BE2C (cell line): ENCODE measurements around the gene CCK.

Experiments
- DNase-seq: peaks from one replicate; pipeline ENCODE4 v3.0.0-alpha.2; 2020
- H3K27me3 ChIP-seq: fragments of 250-450 bp; sonication (Bioruptor Pico); 2 replicates; pipeline ENCODE4 v1.5.1; 2020; ENCODE audit warnings: mild to moderate bottlenecking
- H3K36me3 ChIP-seq: fragments of 250-450 bp; sonication (Bioruptor Pico); 2 replicates; pipeline ENCODE4 v1.5.1; 2020; ENCODE audit warnings: mild to moderate bottlenecking
- H3K4me1 ChIP-seq: fragments of 250-450 bp; sonication (Bioruptor Pico); 2 replicates; pipeline ENCODE4 v1.5.1; 2020
- H3K4me3 ChIP-seq: 2 replicates; pipeline ENCODE4 v1.5.1; 2011; ENCODE audit warnings: low read depth, low read length
- H3K9me3 ChIP-seq: fragments of 250-450 bp; sonication (Bioruptor Pico); 2 replicates; pipeline ENCODE4 v1.5.1; 2020
- CTCF ChIP-seq: IDR thresholded peaks from 2 replicates; pipeline ENCODE4 v1.5.1; 2012; ENCODE audit warnings: mild to moderate bottlenecking, low read depth, low read length

Gene CCK

GRCh38 chr3:42230860-42231259 is 35.1 kb downstream of the CCK start:
- Histone ChIP-seq H3K4me1 (no peaks in the 10 kb centered on the region), H3K27me3 (no peaks in the 10 kb centered on the region), H3K9me3 (no peaks in the 10 kb centered on the region), H3K36me3 (no peaks in the 10 kb centered on the region), H3K4me3 (no peak overlapping the region)
- no peak for TF ChIP-seq CTCF
- DNase-seq: no peak

GRCh38 chr3:42229942-42230688 is 35.9 kb downstream of the CCK start:
- peak; percentile 22 for DNase-seq
- peak; percentile 48 for TF ChIP-seq CTCF

GRCh38 chr3:42229266-42229941 is 36.6 kb downstream of the CCK start:
- Histone ChIP-seq H3K4me3 (no peak overlapping the region), H3K4me1 (no peaks in the 10 kb centered on the region), H3K36me3 (no peaks in the 10 kb centered on the region), H3K27me3 (no peaks in the 10 kb centered on the region), H3K9me3 (no peaks in the 10 kb centered on the region)
- no peak for TF ChIP-seq CTCF
- no peak for DNase-seq

More at GRCh38 chr3:42229942-42230688, 35.9 kb downstream of the CCK start:
- H3K36me3 ChIP-seq: no peaks in the 10 kb centered on the region
- no peaks in the 10 kb centered on the region for H3K27me3 ChIP-seq
- no peak overlapping the region for H3K4me3 ChIP-seq
- no peaks in the 10 kb centered on the region for H3K9me3 ChIP-seq
- H3K4me1 ChIP-seq: no peaks in the 10 kb centered on the region

GRCh38 chr3:42228796-42229195 is 37.2 kb downstream of the CCK start:
- Histone ChIP-seq H3K36me3 (no peaks in the 10 kb centered on the region), H3K4me1 (no peaks in the 10 kb centered on the region), H3K4me3 (no peak overlapping the region), H3K27me3 (no peaks in the 10 kb centered on the region), H3K9me3 (no peaks in the 10 kb centered on the region)
- no peak for TF ChIP-seq CTCF
- DNase-seq: no peak

GRCh38 chr3:42226470-42227425 is 39.2 kb downstream of the CCK start:
- no peaks in the 10 kb centered on the region for H3K4me1 ChIP-seq
- no peak overlapping the region for H3K4me3 ChIP-seq
- no peaks in the 10 kb centered on the region for H3K27me3 ChIP-seq
- no peak for TF ChIP-seq CTCF
- H3K36me3 ChIP-seq: no peaks in the 10 kb centered on the region
- DNase-seq: no peak
- H3K9me3 ChIP-seq: no peaks in the 10 kb centered on the region
